Effector memory CD8-positive, alpha-beta T cell (primary cell): ENCODE results near the gene OR4C15.

Experiments used
- ATAC-seq: fragments of 150-1000 bp; cut with Tn5 transposase; replicated peaks from 2 replicates; pipeline ENCODE4 v1.10.0; 2021; ENCODE audit warnings: mild to moderate bottlenecking, moderate library complexity
- DNase-seq, 3 experiments: peaks; one replicate each; pipeline ENCODE4 v3.0.0; 2021
- H3K27ac Mint-ChIP-seq, 2 donors: one replicate each; pipeline ENCODE4 v1.8.0; 2022; ENCODE audit warnings: mild to moderate bottlenecking in 2 of 2, mixed read lengths in 2 of 2, moderate library complexity in 2 of 2
- H3K27me3 Mint-ChIP-seq, 2 donors: one replicate each; pipeline ENCODE4 v1.8.0; 2022; ENCODE audit warnings: mixed read lengths in 2 of 2
- H3K36me3 Mint-ChIP-seq: one replicate; pipeline ENCODE4 v1.8.0; 2022; ENCODE audit warnings: mild to moderate bottlenecking, moderate library complexity, mixed read lengths; ENCODE audit not compliant: insufficient read depth
- H3K4me1 Mint-ChIP-seq, 2 donors: one replicate each; pipeline ENCODE4 v1.8.0; 2022; ENCODE audit warnings: low read depth in 2 of 2, mixed read lengths in 2 of 2
- H3K4me3 Mint-ChIP-seq, 2 donors: one replicate each; pipeline ENCODE4 v1.8.0; 2022; ENCODE audit warnings: mild to moderate bottlenecking in 2 of 2, mixed read lengths in 2 of 2, moderate library complexity in 2 of 2
- H3K9me3 Mint-ChIP-seq, 2 donors: one replicate each; pipeline ENCODE4 v1.8.0; 2022; ENCODE audit warnings: mixed read lengths in 2 of 2
- total RNA-seq, 9 experiments: gene quantifications; one replicate each; lab custom pipeline; 2026; lab: John Stamatoyannopoulos, UW

OR4C15 gene
- total RNA-seq = 0 reads per million in 9 experiments

DNA sequence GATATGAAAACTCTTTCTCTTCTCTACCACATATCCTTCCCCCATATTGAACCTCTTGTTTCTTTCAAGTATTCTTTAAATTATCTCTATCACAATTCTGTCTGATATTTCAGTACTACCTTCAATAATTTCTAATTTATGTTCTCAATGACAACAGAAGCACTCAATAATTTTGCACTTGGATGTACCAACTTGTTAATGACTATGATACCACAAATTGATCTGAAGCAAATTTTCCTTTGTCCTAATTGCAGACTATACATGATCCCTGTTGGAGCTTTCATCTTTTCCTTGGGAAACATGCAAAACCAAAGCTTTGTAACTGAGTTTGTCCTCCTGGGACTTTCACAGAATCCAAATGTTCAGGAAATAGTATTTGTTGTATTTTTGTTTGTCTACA, at the start of gene OR4C15:
OR4C15 (plus strand) TSS at position 301 of the 400 bp plus-strand sequence; CDS start at position 301, 0 bp downstream.
- ATAC-seq (no peak), DNase-seq (no peak)
- H3K4me3 Mint-ChIP-seq = no peak within 1 kb of the TSS
- H3K27me3 Mint-ChIP-seq = no peaks in the 10 kb centered on the region
- no peaks in the 10 kb centered on the region for H3K36me3 Mint-ChIP-seq
- peaks cover 21 to 29% of the 10 kb centered on the region in 2 donors for H3K9me3 Mint-ChIP-seq
- no peaks in the 10 kb centered on the region for H3K4me1 Mint-ChIP-seq
- no peak within 1 kb of the TSS for H3K27ac Mint-ChIP-seq

DNA sequence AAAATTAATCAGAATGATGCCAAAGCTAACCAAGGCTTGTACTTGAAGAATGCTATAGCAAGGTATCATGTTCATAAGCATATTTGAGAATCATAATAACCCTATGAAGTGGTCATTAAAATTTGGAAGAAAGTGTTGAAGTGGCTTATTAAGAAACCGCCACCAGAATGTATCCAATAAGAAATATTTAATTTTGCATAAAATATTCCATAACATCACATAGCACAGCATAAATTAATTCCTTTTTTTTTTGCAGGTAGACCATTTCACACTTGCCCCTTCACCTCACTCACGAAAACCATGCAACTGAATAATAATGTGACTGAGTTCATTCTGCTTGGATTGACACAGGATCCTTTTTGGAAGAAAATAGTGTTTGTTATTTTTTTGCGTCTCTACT, 17.6 kb downstream of the OR4C15 start, which contains the start of gene OR4C16:
OR4C16 (plus strand) TSS at position 301 of the 400 bp plus-strand sequence; CDS start at position 301, 0 bp downstream.
- no peaks in the 10 kb centered on the region for H3K36me3 Mint-ChIP-seq
- H3K27me3 Mint-ChIP-seq = no peaks in the 10 kb centered on the region
- DNase-seq (no peak), ATAC-seq (no peak)
- H3K9me3 Mint-ChIP-seq = peaks cover 10 to 19% of the 10 kb centered on the region in 2 donors
- H3K4me3 Mint-ChIP-seq = no peak within 1 kb of the TSS
- no peak within 1 kb of the TSS for H3K27ac Mint-ChIP-seq
- H3K4me1 Mint-ChIP-seq = no peaks in the 10 kb centered on the region

DNA sequence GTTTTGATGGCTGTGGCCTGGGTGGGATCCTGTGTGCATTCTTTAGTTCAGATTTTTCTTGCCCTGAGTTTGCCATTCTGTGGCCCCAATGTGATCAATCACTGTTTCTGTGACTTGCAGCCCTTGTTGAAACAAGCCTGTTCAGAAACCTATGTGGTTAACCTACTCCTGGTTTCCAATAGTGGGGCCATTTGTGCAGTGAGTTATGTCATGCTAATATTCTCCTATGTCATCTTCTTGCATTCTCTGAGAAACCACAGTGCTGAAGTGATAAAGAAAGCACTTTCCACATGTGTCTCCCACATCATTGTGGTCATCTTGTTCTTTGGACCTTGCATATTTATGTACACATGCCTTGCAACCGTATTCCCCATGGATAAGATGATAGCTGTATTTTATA, 18.3 kb downstream of the OR4C15 start:
- Mint-ChIP-seq H3K36me3 (no peaks in the 10 kb centered on the region), H3K27ac (no peak overlapping the region), H3K27me3 (no peaks in the 10 kb centered on the region), H3K9me3 (peaks cover 10 to 19% of the 10 kb centered on the region in 2 donors), H3K4me3 (no peak overlapping the region), H3K4me1 (no peaks in the 10 kb centered on the region)
- no peak for DNase-seq
- ATAC-seq = no peak
